Upper lobe of left lung (tissue), 4 donors: ENCODE results near the gene TSHZ2.

ENCODE experiments used
- EP300 ChIP-seq, 4 donors: sonication (generic); formaldehyde crosslinking; IDR thresholded peaks; one replicate each; pipeline ENCODE4 v1.5.1; 2017; ENCODE audit warnings: antibody characterized with exemption in 4 of 4, control low read depth in 2 of 4
- POLR2A ChIP-seq, 4 donors: fragments of 450-650 bp; IDR thresholded peaks; one replicate each; pipeline ENCODE4 v1.5.1; 2016 to 2017; ENCODE audit warnings: antibody characterized with exemption in 4 of 4, mild to moderate bottlenecking in 2 of 4
- POLR2AphosphoS5 ChIP-seq, 2 donors: sonication (generic); formaldehyde crosslinking; IDR thresholded peaks; one replicate each; pipeline ENCODE4 v1.5.1; 2017; ENCODE audit warnings: antibody characterized with exemption in 2 of 2
- TF ChIP-seq, protein P1 (sequence below), 6 experiments: fragments of 450-650 bp in 4 of 6; fragments of 200-600 bp in 2 of 6; sonication (generic) in 2 of 6; IDR thresholded peaks; one replicate each; pipeline ENCODE4 v1.5.1; 2016 to 2019; ENCODE audit warnings: antibody characterized with exemption in 6 of 6

DNA sequence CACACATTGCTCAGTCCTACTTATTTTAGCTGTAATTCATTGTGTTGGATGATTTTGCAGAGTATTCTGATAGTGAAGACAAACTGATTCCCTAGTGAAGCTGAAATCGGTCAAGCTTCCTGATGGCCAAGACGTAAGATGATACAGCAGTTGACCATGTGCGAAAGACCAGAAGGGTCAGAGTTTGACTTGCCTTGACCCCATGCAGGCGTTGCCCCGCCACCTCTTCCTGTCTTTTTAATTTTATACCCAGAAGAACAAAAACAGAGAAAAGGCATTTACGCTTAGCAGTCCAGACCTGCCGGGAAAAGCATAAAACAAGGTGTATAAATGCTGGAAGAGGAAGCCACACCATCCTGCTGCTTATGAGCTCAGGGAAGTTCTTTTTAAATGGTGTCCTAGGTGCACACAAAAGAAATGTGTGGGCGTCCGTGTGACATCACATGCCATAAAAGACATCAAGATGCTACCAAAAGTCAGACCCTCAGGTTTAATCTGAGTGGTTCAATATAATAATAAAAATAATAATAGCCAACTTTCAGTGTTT, 32.2 kb downstream of the TSHZ2 start:
- TF ChIP-seq POLR2A (IDR thresholded peaks at IDR 0.05) (no peak), POLR2AphosphoS5 (IDR thresholded peaks at IDR 0.05) (no peak), EP300 (IDR thresholded peaks at IDR 0.05) (no peak)
- TF ChIP-seq, protein P1, sequence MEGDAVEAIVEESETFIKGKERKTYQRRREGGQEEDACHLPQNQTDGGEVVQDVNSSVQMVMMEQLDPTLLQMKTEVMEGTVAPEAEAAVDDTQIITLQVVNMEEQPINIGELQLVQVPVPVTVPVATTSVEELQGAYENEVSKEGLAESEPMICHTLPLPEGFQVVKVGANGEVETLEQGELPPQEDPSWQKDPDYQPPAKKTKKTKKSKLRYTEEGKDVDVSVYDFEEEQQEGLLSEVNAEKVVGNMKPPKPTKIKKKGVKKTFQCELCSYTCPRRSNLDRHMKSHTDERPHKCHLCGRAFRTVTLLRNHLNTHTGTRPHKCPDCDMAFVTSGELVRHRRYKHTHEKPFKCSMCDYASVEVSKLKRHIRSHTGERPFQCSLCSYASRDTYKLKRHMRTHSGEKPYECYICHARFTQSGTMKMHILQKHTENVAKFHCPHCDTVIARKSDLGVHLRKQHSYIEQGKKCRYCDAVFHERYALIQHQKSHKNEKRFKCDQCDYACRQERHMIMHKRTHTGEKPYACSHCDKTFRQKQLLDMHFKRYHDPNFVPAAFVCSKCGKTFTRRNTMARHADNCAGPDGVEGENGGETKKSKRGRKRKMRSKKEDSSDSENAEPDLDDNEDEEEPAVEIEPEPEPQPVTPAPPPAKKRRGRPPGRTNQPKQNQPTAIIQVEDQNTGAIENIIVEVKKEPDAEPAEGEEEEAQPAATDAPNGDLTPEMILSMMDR (IDR thresholded peaks at IDR 0.05) = no peak
